Measurements from ENCODE around the gene CNKSR3. TPM values are rescaled to one million over a fixed set of nuclear protein-coding genes. Genes with fewer than 3 reads are reported as not detected.
"Not testable (repeated sequence)": the region's sequence is repeated elsewhere in the genome, so short reads cannot be mapped to it uniquely, and the experiment has no call there.

Gene CNKSR3
- not detected for total RNA-seq

DNA sequence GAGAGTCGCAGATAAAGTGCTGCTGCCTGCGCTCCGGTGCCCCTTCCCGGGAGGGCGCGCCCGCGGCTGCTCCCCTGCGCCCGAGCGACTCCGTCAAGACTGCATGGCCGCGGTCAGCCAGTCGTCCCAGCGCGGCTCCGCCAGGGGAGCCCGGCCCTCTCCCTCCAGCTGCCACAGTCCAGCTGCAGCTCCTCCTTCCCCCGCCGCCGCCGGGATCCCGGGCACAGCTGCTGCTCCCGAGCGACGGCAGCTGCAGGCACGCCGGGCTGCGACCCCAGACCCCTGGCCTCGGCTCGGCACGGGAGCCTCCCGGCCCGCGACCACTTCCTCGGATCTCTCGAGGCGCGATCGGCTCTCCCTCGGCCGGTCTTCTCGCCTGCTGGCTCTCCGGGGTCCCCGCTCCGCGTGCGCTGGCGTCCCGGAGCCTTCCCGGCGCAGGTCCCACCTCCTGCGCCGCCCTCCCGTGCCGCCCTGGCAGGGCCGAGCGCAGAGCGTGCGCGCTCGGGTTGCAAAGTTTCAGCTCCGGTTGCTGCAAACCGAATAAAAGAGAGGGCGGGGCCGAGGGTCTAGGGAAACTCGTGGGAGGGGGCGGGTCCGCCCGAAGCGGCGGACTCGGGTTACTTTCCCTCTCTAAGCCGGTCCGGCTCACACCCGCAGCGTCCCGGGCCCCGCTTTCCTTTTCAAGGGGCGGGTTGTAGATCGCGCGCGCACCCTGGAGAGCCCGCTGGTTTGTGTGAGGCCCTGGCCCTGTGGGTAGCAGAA is at the start of gene CNKSR3:
Gene CNKSR3 (minus strand): TSS at position 542 of the 762 bp plus-strand sequence. CDS start 571 bp downstream, outside the sequence.
- DNase-seq = peak; percentile 46
- H3K4me1 Mint-ChIP-seq = peaks cover 11% of the 10 kb centered on the region
- H3K27ac Mint-ChIP-seq = no peak within 1 kb of the TSS
- H3K9me3 Mint-ChIP-seq = no peaks in the 10 kb centered on the region
- POLR2A ChIA-PET = no interaction called here
- H3K36me3 Mint-ChIP-seq = no peaks in the 10 kb centered on the region
- H3K27me3 Mint-ChIP-seq = peaks cover 61% of the 10 kb centered on the region
- ATAC-seq (ENCODE audit: low read depth) = peak; percentile 59
- peak within 1 kb of the TSS; percentile 73 for H3K4me3 Mint-ChIP-seq

DNA sequence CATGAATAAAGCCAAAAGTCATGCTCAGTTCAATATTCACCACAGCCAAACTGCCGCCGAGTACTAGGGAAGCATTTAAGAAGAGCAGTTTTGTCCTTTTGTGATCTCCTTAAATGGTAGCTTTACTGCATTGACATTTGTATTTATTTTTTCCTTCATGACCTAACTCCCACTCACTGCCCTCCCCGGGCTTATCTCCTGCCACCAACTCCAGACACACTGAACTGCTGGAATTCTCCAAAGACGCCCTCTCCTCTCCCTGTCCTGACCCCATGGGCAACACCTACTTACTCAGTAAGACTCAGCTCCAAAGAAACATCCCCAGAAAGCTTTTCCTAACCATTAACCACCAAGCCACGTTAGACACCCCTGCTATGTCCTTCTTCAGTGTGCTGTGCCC is 48.5 kb upstream of the CNKSR3 start:
- no peak for ATAC-seq (ENCODE audit: low read depth)
- Mint-ChIP-seq H3K4me1 (no peaks in the 10 kb centered on the region), H3K36me3 (no peaks in the 10 kb centered on the region), H3K9me3 (no peaks in the 10 kb centered on the region), H3K4me3 (no peak overlapping the region), H3K27ac (no peak overlapping the region), H3K27me3 (peaks cover 6% of the 10 kb centered on the region)
- no peak for DNase-seq
- POLR2A ChIA-PET = no interaction called here

DNA sequence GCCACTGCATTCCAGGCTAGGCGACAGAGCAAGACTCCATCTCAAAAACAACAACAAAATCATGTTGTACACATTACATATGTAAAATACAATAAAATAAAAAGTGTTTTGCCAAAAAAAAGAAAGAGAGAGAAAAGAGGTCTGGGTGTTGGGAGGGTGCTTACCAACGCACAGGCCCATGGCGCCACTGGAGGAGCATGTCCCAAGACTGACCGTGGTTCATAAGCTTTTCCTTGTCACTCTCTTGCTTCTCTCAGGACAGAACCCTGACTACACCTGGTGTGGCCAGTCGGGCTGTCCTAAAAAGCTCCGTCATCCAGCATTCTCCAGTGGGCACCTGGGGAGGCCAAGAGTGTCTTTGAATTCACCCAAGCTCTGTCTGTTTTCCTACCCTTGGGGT is 48.0 kb upstream of the CNKSR3 start:
- POLR2A ChIA-PET = no interaction called here
- Mint-ChIP-seq H3K9me3 (no peaks in the 10 kb centered on the region), H3K4me3 (no peak overlapping the region), H3K27ac (no peak overlapping the region), H3K36me3 (no peaks in the 10 kb centered on the region), H3K4me1 (no peaks in the 10 kb centered on the region), H3K27me3 (peaks cover 6% of the 10 kb centered on the region)
- ATAC-seq (ENCODE audit: low read depth) (no peak), DNase-seq (no peak)

DNA sequence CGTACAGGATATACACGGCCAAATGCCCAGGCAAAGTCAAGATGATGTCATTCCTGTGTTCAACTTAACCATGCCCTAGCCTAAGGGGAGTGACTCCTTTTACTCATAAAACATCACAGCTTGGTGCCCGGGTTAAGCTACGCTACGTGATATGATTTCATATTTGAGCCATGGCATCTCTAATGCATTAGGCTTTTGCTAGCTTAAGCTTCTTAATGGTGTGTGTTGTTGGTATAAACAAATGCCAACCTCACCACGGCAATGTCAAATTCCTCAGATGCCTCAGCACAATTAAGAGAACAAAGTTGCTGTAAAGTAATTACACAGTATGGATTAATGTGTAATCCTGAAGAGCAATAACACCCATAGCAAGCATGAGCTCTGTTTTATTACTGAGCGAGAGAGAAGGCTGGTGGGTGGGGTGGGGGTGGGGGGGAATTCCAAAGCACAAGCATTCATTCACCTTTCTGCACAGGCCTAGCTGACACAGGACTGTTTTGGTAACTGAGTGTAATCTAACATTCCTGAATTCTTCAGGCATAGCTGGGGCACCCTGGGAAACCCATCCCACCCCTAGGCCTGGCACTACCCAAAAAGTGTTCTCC is 44.7 kb upstream of the CNKSR3 start:
- POLR2A ChIA-PET = no interaction called here
- Mint-ChIP-seq H3K27me3 (peaks cover 3% of the 10 kb centered on the region), H3K4me1 (no peaks in the 10 kb centered on the region), H3K27ac (no peak overlapping the region), H3K36me3 (no peaks in the 10 kb centered on the region), H3K4me3 (no peak overlapping the region), H3K9me3 (no peaks in the 10 kb centered on the region)
- DNase-seq = no peak
- no peak for ATAC-seq (ENCODE audit: low read depth)

DNA sequence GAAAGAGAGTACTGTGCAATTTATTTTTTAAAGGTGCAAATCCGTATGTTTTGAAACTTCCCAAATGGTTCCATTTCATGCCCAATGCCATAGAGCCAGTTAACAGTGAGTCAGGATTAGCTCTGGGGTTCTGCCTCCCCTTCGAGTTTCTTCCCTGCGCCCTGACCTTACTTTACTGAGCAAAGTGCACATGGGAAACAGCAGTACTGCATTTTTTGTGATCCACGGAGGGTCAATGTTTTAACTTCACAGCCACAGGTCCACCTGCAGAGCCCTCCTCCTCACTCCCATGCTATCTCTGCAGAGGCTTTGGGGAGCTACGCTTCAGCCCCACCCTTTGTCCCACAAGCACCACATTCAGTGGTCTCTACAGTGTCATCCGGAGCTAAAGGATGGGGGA is 44.0 kb upstream of the CNKSR3 start:
- Mint-ChIP-seq H3K27ac (no peak overlapping the region), H3K4me1 (no peaks in the 10 kb centered on the region), H3K27me3 (no peaks in the 10 kb centered on the region), H3K9me3 (no peaks in the 10 kb centered on the region), H3K36me3 (no peaks in the 10 kb centered on the region), H3K4me3 (no peak overlapping the region)
- no peak for DNase-seq
- ATAC-seq (ENCODE audit: low read depth) = no peak
- POLR2A ChIA-PET = no interaction called here

DNA sequence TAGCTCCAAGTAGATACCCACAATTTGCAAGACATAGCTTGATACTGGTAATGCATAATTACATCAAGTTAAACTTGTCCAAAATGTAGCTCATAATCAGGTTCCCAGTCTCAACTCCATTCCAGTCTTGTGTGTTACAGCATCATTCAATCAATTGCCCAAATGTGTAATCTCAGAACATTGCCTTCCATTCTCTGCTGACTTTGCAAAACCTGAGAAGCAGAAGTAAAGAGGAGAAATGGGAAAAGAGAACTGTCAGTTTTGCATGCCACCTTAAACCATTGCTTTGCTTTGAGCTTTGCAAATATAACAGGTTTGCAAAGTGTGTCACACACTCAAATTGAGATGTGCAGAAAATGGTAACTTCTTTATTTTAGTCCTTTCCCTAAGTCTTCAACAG is 40.3 kb upstream of the CNKSR3 start:
- Mint-ChIP-seq H3K27me3 (no peaks in the 10 kb centered on the region), H3K4me1 (no peaks in the 10 kb centered on the region), H3K27ac (no peak overlapping the region), H3K4me3 (no peak overlapping the region), H3K36me3 (no peaks in the 10 kb centered on the region), H3K9me3 (no peaks in the 10 kb centered on the region)
- POLR2A ChIA-PET = no interaction called here
- no peak for ATAC-seq (ENCODE audit: low read depth)
- no peak for DNase-seq

DNA sequence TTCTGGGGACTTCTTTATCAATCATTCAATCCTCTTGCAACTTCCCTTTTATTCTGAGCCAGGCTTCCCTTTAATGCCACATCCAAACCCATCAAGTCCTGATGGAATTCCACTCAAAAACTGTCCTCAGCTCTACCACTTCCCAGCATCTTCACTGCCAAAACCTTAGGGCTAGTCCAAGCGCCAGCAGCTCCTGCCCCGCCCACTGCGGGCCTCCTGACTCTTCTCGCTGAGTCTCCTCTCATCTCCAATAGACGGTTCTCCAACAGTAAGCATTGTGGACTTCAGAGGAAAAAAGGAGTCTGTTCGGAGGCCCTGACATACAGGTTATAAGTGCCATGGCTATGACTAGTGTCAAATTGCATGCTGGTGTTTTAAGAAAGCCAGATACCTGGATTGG is 38.7 kb upstream of the CNKSR3 start:
- DNase-seq (no peak), ATAC-seq (ENCODE audit: low read depth) (no peak)
- Mint-ChIP-seq H3K4me3 (no peak overlapping the region), H3K36me3 (no peaks in the 10 kb centered on the region), H3K27ac (no peak overlapping the region), H3K9me3 (no peaks in the 10 kb centered on the region), H3K27me3 (no peaks in the 10 kb centered on the region), H3K4me1 (no peaks in the 10 kb centered on the region)
- POLR2A ChIA-PET = no interaction called here

DNA sequence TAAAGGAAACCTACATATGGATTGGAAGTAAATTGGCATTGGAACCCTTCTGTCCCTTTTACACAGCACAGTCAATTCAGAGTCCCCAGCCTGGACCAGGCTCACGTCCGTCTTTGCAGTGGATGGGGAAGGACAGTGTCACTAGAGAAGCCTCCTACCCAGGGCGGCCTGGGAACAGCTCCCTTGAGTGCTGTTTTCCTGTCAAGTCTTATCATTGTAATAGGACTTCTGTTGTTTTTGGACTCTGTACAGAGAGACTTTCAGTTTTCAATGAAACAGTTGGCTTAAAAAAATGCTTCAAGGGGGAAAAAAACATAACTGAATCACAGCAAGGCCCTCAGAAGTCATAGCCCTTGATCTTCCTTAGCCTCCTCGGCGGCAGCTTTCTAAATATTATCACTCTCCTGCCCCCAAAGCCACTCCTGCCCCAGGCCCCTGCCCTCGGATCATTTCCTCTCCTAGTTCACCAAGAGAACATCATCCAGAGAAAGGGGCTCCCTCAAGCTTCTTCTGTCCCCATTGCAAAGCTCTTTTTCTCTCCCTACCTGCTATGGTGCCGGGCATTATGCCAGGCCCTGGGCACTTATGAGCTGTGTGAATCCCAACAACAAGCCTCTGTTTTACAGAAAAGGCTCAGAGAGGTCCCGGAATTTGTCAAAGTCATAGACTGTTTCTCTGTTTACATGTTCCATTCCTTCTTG is 37.8 kb upstream of the CNKSR3 start:
- no peak for ATAC-seq (ENCODE audit: low read depth)
- Mint-ChIP-seq H3K9me3 (no peaks in the 10 kb centered on the region), H3K36me3 (no peaks in the 10 kb centered on the region), H3K27ac (no peak overlapping the region), H3K4me3 (no peak overlapping the region), H3K27me3 (no peaks in the 10 kb centered on the region), H3K4me1 (no peaks in the 10 kb centered on the region)
- no peak for DNase-seq
- POLR2A ChIA-PET = no interaction called here

DNA sequence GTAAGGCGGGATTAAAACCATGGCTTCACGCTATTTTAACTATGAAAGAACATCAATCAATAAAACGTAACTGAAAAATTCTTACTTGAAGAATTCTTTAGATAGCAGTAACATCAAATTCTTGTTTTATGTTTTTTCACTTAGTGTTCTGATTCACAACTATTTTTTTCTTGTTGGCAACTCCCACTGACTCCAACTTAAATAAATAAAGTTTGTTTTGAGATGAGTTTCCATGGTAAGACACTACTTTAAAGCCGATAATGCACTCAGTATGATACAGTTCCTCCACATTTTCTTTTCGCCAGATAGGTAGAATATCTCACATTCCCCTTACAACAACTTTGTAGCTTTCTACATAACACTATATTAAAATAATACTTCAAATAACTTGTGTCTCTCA is 33.1 kb upstream of the CNKSR3 start:
- Mint-ChIP-seq H3K4me3 (no peak overlapping the region), H3K4me1 (no peaks in the 10 kb centered on the region), H3K9me3 (no peaks in the 10 kb centered on the region), H3K27me3 (no peaks in the 10 kb centered on the region), H3K36me3 (no peaks in the 10 kb centered on the region), H3K27ac (no peak overlapping the region)
- POLR2A ChIA-PET = no interaction called here
- DNase-seq = no peak
- ATAC-seq (ENCODE audit: low read depth) = no peak

DNA sequence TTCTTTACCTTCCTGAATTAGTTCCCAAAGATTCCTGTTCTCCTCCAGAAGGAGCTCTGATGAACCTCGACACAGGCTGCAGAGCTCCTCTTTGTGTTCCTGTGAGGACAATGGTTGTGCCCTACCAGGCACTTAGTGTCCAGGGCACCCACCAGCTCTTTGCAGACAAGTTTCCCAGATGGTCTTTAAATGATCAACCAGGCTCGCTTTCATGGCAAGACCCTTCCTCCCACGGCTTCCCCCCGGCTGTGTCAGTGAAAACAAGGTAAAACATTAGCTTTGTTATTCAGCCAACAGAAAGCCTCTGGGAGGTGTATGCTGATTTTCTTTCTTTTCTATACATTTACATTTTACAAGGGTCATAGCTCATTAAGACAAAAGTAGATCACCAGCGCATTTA is 32.3 kb upstream of the CNKSR3 start:
- POLR2A ChIA-PET = no interaction called here
- Mint-ChIP-seq H3K4me3 (no peak overlapping the region), H3K36me3 (no peaks in the 10 kb centered on the region), H3K27ac (no peak overlapping the region), H3K27me3 (peaks cover 3% of the 10 kb centered on the region), H3K4me1 (no peaks in the 10 kb centered on the region), H3K9me3 (no peaks in the 10 kb centered on the region)
- DNase-seq (no peak), ATAC-seq (ENCODE audit: low read depth) (no peak)

DNA sequence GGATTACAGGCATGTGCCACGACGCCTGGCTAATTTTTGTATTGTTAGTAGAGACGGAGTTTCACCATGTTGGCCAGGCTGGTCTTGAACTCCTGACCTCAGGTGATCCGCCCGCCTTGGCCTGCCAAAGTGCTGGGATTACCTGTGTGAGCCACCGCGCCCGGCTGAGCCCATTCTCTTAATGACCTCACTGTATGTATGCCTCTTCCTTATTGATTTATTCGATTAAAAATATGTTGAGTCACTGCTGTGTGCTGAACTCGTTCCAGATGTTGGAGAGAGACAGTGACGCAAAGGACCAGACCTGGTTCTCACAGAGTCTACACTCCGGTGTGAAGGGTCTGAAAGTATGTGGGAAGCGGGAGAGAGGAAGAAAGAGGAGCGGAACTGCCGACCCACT is 31.4 kb upstream of the CNKSR3 start:
- H3K36me3 Mint-ChIP-seq; ATAC-seq (ENCODE audit: low read depth); H3K4me1 Mint-ChIP-seq; H3K27ac Mint-ChIP-seq; DNase-seq; H3K9me3 Mint-ChIP-seq; POLR2A ChIA-PET; H3K27me3 Mint-ChIP-seq; H3K4me3 Mint-ChIP-seq: not testable (repeated sequence)

DNA sequence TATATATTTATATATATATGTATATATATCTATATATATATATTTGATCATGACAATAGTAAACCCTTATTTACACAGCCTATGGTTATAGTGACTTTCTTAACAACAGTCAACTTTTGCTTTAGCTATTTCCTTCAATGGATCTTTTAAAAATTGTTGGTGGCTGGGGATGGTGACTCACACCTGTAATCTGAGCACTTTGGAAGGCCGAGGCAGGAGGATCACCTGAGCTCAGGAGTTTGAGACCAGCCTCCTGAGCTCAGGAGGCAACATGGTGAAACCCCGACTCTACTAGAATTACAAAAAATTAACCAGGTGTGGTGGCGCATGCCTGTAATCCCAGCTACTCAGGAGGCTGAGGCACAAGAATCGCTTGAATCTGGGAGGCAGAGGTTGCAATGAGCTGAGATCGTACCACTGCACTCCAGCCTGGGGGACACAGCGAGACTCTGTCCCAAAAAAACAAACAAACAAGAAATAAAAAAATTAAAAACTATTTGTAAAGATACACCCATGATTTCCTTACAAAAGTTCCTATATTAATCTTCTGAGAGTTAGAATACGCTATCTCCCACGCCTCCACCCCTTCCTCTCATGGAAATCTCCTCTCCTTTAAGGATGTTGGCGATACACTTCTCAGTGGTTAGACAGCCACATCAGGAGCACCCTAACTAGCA is 29.2 kb upstream of the CNKSR3 start:
- no peak overlapping the region for H3K27ac Mint-ChIP-seq
- H3K36me3 Mint-ChIP-seq = no peaks in the 10 kb centered on the region
- H3K27me3 Mint-ChIP-seq = peaks cover 8% of the 10 kb centered on the region
- no peaks in the 10 kb centered on the region for H3K9me3 Mint-ChIP-seq
- no peak for ATAC-seq (ENCODE audit: low read depth)
- no peak for DNase-seq
- H3K4me1 Mint-ChIP-seq = no peaks in the 10 kb centered on the region
- POLR2A ChIA-PET = no interaction called here
- no peak overlapping the region for H3K4me3 Mint-ChIP-seq

DNA sequence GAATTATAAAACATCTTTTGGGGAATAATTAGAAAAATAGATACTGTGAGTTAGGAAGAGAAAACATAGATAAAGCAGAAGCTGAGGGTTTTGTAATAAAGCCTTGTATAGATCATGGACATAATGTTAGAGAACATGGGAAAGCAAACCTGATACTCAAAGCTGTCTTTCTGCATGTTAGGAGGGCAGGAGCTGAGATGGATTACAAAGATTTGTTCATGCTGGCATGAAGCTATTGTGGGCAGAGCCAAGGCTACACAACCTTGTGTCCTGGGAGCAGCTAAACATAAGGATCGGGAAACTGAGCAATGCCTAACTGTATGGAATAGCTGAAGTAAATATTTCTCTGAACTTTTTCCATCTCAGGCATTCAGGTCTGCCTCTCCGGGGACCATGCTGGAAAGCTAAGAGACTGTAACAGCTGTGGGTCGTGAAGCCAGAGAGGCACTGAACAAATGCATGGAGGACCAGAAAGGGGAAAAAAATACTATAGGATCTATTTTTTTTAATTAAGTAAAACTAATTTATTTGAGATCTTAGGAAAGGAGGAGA is 28.2 kb upstream of the CNKSR3 start:
- POLR2A ChIA-PET = no interaction called here
- peaks cover 8% of the 10 kb centered on the region for H3K27me3 Mint-ChIP-seq
- no peak overlapping the region for H3K4me3 Mint-ChIP-seq
- no peaks in the 10 kb centered on the region for H3K4me1 Mint-ChIP-seq
- no peak for ATAC-seq (ENCODE audit: low read depth)
- H3K27ac Mint-ChIP-seq = no peak overlapping the region
- no peaks in the 10 kb centered on the region for H3K9me3 Mint-ChIP-seq
- DNase-seq = no peak
- no peaks in the 10 kb centered on the region for H3K36me3 Mint-ChIP-seq

Data from activated naive CD8-positive, alpha-beta T cell treated with anti-CD3 and anti-CD28 coated beads, Interleukin-2, amount 10 ng/mL, durations not matched to agents 7 days and 5 days (primary cell).